ENCODE data around the gene SESN1. TPM values are rescaled to one million over a fixed set of nuclear protein-coding genes. Genes with fewer than 3 reads are reported as not detected.
"Not testable (repeated sequence)": the region's sequence is repeated elsewhere in the genome, so short reads cannot be mapped to it uniquely, and the experiment has no call there.

The SESN1 gene
- total RNA-seq, 1 experiment from 2014 or later = 17.5 TPM

DNA sequence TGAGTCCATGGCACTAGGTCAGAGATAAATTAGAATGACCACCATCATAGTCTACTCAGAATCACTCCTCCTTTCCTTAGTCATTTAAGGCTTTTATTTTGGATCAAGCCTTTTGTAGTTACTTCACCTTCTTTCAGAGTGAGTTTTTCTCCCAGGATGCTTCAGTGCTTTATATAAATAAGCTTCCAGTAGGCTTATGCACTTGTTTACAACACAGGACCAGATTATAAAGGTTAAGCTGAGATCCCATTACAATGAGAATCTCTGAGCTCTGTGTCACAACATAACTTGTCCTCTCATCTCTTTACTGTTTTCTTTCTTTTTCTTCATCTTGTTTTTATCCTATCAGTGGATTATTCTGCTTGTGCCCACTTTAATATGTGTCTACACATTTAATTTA lies 48.5 kb upstream of the SESN1 start:
- Histone ChIP-seq H3K18ac (ENCODE audit: insufficient read length, low read depth, low read length) (no peak overlapping the region), H3K27ac (ENCODE audit: insufficient read length, low read depth, low read length) (no peak overlapping the region), H4K20me1 (ENCODE audit: control insufficient read depth, insufficient read depth, insufficient read length) (no peaks in the 10 kb centered on the region), H3K79me1 (ENCODE audit: insufficient read depth, low read depth, low read length, poor library complexity, severe bottlenecking) (no peaks in the 10 kb centered on the region), H2AK5ac (ENCODE audit: insufficient read length, low read length) (no peak overlapping the region), H3K79me2 (ENCODE audit: insufficient read depth, low read length) (no peaks in the 10 kb centered on the region), H3K56ac (ENCODE audit: insufficient read length, low read depth, low read length) (no peak overlapping the region), H3K23ac (ENCODE audit: insufficient read length, low read depth, low read length) (no peak overlapping the region), H2BK15ac (ENCODE audit: low read depth, low read length) (no peak overlapping the region), H3K4me2 (ENCODE audit: insufficient read depth, insufficient read length, low read length) (no peak overlapping the region), H3K23me2 (ENCODE audit: insufficient read length, low read depth, low read length, poor library complexity, severe bottlenecking) (no peaks in the 10 kb centered on the region), H4K8ac (replicated peaks; ENCODE audit: insufficient read length, low read depth, low read length) (no peak overlapping the region), H2BK120ac (ENCODE audit: low read depth, low read length, poor library complexity, severe bottlenecking) (no peak overlapping the region), H3T11ph (ENCODE audit: low read length) (no peak overlapping the region), H3K4ac (ENCODE audit: low read depth, low read length) (no peak overlapping the region), H3K27me3 (ENCODE audit: insufficient read depth, low read length) (no peaks in the 10 kb centered on the region), H2BK5ac (ENCODE audit: insufficient read length, low read length) (no peak overlapping the region), H2AFZ (ENCODE audit: low read length) (no peak overlapping the region), H2BK12ac (ENCODE audit: insufficient read length, low read depth, low read length) (no peak overlapping the region), H3K14ac (ENCODE audit: insufficient read depth, low read length) (no peak overlapping the region), H3K9me3 (ENCODE audit: control insufficient read depth, low read depth, low read length) (no peaks in the 10 kb centered on the region), H2BK20ac (ENCODE audit: low read depth, low read length, poor library complexity, severe bottlenecking) (no peak overlapping the region), H4K5ac (ENCODE audit: insufficient read length, low read depth, low read length) (no peak overlapping the region), H3K9ac (ENCODE audit: extremely low read depth, insufficient read length, low read length) (no peak overlapping the region), H3K4me1 (ENCODE audit: insufficient read depth, low read length) (no peaks in the 10 kb centered on the region), H4K91ac (ENCODE audit: insufficient read length, low read depth, low read length) (no peak overlapping the region)
- H3K4me3 Mint-ChIP-seq = no peak overlapping the region
- DNase-seq = no peak
- peak overlapping the region in 1 of 3 experiments; percentile 48; a peak in 1 of 7 replicates for H3K27ac Mint-ChIP-seq
- peaks cover 2 to 7% of the 10 kb centered on the region in 2 experiments; a peak in 2 of 4 replicates for H3K4me1 Mint-ChIP-seq
- H3K36me3 Mint-ChIP-seq (ENCODE audit: insufficient read depth in 1 of 3, low read depth in 3 of 3) = peaks cover 6 to 10% (median 10%) of the 10 kb centered on the region in 3 experiments
- no peaks in the 10 kb centered on the region for H3K27me3 Mint-ChIP-seq (ENCODE audit: low read depth)
- TF ChIP-seq, protein P1, sequence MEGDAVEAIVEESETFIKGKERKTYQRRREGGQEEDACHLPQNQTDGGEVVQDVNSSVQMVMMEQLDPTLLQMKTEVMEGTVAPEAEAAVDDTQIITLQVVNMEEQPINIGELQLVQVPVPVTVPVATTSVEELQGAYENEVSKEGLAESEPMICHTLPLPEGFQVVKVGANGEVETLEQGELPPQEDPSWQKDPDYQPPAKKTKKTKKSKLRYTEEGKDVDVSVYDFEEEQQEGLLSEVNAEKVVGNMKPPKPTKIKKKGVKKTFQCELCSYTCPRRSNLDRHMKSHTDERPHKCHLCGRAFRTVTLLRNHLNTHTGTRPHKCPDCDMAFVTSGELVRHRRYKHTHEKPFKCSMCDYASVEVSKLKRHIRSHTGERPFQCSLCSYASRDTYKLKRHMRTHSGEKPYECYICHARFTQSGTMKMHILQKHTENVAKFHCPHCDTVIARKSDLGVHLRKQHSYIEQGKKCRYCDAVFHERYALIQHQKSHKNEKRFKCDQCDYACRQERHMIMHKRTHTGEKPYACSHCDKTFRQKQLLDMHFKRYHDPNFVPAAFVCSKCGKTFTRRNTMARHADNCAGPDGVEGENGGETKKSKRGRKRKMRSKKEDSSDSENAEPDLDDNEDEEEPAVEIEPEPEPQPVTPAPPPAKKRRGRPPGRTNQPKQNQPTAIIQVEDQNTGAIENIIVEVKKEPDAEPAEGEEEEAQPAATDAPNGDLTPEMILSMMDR (conservative IDR thresholded peaks at IDR 0.05) = no peak
- 0 out of 5 replicates have a peak, but pooled peaks cover 0 to 2% of the 10 kb centered on the region in 2 experiments for H3K9me3 Mint-ChIP-seq

DNA sequence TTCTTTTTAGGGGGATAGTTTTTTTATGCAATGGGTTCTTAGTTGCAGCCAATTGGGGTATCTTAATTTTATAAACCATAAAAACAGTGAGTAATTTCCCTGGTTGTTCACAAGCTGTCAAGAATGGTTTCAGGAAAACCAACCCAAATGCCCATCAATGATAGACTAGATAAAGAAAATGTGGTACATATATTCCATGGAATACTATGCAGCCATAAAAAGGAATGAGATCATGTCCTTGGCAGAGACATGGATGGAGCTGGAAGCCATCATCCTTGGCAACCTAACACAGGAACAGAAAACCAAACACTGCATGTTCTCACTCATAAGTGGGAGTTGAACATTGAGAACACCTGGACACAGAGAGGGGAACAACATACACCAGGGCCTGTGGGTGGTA lies 47.4 kb upstream of the SESN1 start:
- not testable (repeated sequence) for H3K4me2 ChIP-seq (ENCODE audit: insufficient read depth, insufficient read length, low read length); H2BK5ac ChIP-seq (ENCODE audit: insufficient read length, low read length); H4K5ac ChIP-seq (ENCODE audit: insufficient read length, low read depth, low read length); H4K8ac ChIP-seq (replicated peaks; ENCODE audit: insufficient read length, low read depth, low read length); H3K27ac Mint-ChIP-seq; H3K23ac ChIP-seq (ENCODE audit: insufficient read length, low read depth, low read length); H3K27me3 Mint-ChIP-seq (ENCODE audit: low read depth); H2AK5ac ChIP-seq (ENCODE audit: insufficient read length, low read length); H4K20me1 ChIP-seq (ENCODE audit: control insufficient read depth, insufficient read depth, insufficient read length); H3K56ac ChIP-seq (ENCODE audit: insufficient read length, low read depth, low read length); H2BK20ac ChIP-seq (ENCODE audit: low read depth, low read length, poor library complexity, severe bottlenecking); H3K27me3 ChIP-seq (ENCODE audit: insufficient read depth, low read length); H2BK12ac ChIP-seq (ENCODE audit: insufficient read length, low read depth, low read length); H3K23me2 ChIP-seq (ENCODE audit: insufficient read length, low read depth, low read length, poor library complexity, severe bottlenecking); H3K79me1 ChIP-seq (ENCODE audit: insufficient read depth, low read depth, low read length, poor library complexity, severe bottlenecking); H3K9me3 Mint-ChIP-seq; H2AFZ ChIP-seq (ENCODE audit: low read length); H3K27ac ChIP-seq (ENCODE audit: insufficient read length, low read depth, low read length); H3T11ph ChIP-seq (ENCODE audit: low read length); H3K9ac ChIP-seq (ENCODE audit: extremely low read depth, insufficient read length, low read length); H3K14ac ChIP-seq (ENCODE audit: insufficient read depth, low read length); H3K4me3 Mint-ChIP-seq; H3K4me1 ChIP-seq (ENCODE audit: insufficient read depth, low read length); H3K36me3 Mint-ChIP-seq (ENCODE audit: insufficient read depth in 1 of 3, low read depth in 3 of 3); DNase-seq; H4K91ac ChIP-seq (ENCODE audit: insufficient read length, low read depth, low read length); H3K18ac ChIP-seq (ENCODE audit: insufficient read length, low read depth, low read length); H3K79me2 ChIP-seq (ENCODE audit: insufficient read depth, low read length); H3K9me3 ChIP-seq (ENCODE audit: control insufficient read depth, low read depth, low read length); H2BK15ac ChIP-seq (ENCODE audit: low read depth, low read length); H3K4ac ChIP-seq (ENCODE audit: low read depth, low read length); H3K4me1 Mint-ChIP-seq; H2BK120ac ChIP-seq (ENCODE audit: low read depth, low read length, poor library complexity, severe bottlenecking)

Data from H9 (cell line).